IPS-18c (cell line): ENCODE measurements around the gene FBN1.

ENCODE experiments used
- H3K4me3 ChIP-seq: 2 replicates; pipeline ENCODE4 v1.7.0; 2013; ENCODE audit warnings: low read depth, mild to moderate bottlenecking, low read length, moderate library complexity; ENCODE audit not compliant: insufficient read depth
- H3K9me3 ChIP-seq: one replicate; pipeline ENCODE4 v1.6.1; 2013; ENCODE audit warnings: mild to moderate bottlenecking, low read length, moderate library complexity; ENCODE audit not compliant: control insufficient read depth, insufficient read depth

FBN1 gene

DNA sequence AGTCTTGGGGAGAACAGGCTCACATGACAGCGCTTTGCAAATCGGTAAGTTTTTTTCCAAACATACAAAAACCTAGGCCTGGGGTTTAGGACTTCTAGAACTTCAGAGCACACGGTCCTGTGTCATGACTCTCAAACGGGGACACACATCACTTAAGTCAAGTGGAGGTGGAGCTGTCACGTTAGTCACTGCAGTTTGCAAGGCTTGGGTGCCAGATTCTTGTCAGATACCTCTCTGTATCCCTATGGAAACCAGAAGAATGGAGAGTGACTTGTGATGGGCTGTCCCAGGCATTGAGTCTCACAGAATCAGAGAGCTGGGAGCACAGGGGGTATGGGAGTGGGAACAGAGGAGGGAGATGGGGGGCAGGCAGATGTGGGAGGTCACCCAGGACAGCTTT is 249.5 kb downstream of the FBN1 start:
- Histone ChIP-seq H3K4me3 (no peak overlapping the region), H3K9me3 (no peaks in the 10 kb centered on the region)

DNA sequence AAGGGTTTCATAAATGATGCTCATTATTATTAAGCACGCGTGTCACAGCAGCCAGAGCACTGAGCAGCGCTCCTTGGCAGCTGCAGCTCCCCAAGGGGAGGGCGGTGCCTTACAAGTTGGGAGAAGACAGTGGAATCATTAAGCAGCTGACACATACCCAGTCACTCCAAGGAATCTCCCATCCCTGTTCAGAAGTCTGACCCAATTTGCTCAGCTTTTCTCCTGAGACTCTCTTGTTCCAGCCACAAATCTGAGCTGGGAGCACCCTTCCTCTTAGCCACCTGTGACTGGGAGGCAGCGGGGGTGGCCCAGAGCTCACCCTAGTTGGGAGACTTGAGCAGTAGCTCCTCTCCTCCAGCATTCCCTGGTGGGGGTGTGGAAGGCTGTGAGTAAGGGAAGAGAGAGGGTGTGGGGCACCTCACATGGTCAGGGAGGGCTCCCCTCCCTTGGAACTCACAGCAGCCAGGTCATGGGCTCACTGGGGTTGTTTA is 249.9 kb downstream of the FBN1 start:
- Histone ChIP-seq H3K9me3 (no peaks in the 10 kb centered on the region), H3K4me3 (no peak overlapping the region)

DNA sequence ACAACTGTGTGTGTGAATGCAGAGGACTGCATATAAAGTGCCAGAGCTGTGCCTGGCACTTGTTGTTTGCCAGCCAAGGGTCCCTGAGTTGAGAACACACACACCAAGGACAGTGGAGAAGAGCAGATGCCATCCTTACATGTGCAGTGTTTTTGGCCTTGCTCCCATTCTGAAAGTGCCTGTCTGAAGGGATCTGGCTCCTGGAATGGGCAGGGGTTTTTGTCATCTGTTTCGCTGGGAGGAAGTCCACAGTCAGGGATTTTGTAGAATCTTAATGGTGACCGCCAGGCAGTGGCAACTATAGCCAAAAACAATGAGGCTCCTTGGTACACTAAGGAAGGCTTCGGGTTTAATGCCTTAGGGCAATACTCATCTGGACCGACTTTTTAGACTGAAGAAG is 250.5 kb downstream of the FBN1 start:
- H3K9me3 ChIP-seq = no peaks in the 10 kb centered on the region
- H3K4me3 ChIP-seq = no peak overlapping the region

DNA sequence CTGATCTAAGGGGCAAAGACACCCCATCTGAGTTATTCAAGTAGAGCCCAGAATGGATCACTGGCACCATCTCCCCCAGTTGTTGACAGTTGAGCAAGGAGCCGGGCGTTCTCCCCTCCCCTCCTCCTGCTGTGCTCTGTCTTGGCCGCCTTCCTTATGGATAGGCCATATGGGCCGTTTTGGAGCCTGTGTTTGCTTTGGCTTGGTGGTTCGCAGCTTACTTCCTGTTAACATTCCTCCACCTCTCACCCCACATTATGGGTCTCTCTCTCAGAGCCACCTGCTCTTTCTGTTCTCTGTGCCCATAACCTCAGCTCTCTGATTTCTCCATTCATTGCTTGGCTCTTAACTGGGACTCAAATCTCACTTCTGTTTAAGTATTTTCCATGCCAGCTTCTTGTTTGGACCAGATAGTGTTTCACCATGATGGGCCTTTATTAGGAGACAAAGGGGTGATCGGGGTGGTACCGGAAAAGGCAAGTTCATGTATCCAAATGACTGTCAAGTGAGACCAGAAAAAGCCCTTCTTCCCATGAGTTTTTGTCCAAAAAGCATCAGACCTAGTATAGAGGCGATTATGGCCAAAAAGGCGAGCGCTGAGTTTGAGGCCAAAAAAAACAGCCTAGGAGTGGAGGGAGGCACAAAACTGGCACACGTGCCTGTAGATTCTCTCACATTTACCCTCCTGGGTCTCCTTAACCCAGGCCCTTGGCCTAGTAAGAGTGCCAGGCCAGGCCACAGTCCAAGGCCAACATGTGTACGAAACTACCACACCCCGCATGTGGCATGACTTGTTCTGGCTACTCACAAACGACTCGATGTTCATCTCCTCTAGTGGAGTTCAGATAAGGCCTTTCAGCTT is 251.6 kb downstream of the FBN1 start:
- Histone ChIP-seq H3K4me3 (no peak overlapping the region), H3K9me3 (no peaks in the 10 kb centered on the region)

DNA sequence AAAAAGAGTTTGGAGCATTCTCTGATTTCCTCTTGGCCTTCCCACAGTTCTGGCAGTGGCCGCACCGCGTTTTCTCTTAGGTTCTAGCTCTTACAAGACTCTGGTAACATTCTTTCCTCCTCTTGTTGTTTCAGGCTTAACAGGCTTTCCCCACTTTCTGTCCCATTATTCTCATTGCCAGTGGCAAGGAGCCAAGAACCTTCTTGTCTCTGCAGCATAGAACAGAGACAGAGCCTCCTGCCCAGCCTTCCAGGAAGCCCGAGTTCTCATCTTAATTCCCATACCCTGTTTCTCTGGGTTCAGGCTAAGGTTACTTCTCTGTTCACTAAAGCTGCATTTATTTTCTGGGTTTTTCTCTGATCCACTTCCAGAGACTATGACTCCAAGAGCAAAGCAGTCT is 253.2 kb downstream of the FBN1 start:
- Histone ChIP-seq H3K4me3 (no peak overlapping the region), H3K9me3 (no peaks in the 10 kb centered on the region)

DNA sequence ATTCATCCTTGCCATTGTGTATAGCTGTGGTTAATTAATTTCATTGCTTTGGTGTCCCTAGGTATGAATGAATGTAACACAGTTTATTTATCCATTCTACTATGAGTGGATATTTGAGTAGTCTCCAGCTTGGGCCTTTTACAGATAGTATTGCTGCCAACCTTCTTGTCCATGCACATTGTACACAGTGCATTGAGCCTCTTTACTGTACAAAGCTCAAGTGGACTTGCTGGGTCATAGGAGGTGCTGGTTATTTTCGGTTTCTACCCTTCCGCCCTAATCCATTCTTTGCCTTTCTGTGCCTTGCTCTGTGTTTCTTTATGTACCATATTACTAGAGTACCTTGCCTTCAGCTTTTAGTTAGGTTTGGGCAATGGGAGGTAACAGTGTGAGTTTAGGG is 253.6 kb downstream of the FBN1 start:
- no peak overlapping the region for H3K4me3 ChIP-seq
- no peaks in the 10 kb centered on the region for H3K9me3 ChIP-seq

DNA sequence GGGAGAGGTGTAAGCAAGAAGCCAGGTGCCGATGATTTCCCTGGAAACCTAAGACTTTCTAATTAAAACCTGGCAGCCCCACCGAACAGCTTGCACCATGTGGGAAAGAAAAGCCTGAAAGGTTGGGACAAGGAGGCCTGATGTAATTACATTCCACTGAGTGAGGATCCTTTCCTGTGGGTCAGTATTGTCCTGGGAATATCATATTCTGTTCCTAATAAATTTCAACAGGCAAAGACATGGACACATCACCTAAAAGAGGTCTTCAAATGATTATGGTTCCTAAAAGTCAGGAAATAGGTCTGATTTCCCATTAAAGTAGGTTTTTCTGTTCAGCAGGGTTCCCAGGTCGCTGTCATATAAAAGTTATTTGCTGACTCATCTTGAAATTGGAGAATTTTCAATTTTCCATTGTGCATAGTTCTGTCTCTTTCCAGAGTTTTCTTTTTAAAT is 255.8 kb downstream of the FBN1 start:
- H3K4me3 ChIP-seq = no peak overlapping the region
- no peaks in the 10 kb centered on the region for H3K9me3 ChIP-seq

DNA sequence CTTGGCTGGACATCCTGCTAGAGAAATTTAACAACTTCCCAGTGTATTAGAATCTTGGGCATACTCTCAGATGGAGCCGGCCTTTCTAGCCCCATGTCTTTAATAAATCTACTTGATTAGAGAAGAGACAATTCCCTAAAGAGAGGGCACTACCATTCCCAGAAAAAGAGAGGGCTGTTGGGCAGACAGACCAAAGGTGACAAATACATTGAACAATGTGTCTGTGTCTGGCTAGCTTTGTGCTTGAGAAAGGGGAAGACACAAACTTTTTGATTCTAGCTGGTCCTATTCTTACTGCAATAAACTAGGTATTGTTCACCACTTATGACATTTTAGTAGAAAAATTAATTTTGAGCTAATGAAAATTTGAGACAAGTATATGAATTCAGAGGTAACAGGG is 256.6 kb downstream of the FBN1 start:
- H3K4me3 ChIP-seq = no peak overlapping the region
- H3K9me3 ChIP-seq = no peaks in the 10 kb centered on the region

DNA sequence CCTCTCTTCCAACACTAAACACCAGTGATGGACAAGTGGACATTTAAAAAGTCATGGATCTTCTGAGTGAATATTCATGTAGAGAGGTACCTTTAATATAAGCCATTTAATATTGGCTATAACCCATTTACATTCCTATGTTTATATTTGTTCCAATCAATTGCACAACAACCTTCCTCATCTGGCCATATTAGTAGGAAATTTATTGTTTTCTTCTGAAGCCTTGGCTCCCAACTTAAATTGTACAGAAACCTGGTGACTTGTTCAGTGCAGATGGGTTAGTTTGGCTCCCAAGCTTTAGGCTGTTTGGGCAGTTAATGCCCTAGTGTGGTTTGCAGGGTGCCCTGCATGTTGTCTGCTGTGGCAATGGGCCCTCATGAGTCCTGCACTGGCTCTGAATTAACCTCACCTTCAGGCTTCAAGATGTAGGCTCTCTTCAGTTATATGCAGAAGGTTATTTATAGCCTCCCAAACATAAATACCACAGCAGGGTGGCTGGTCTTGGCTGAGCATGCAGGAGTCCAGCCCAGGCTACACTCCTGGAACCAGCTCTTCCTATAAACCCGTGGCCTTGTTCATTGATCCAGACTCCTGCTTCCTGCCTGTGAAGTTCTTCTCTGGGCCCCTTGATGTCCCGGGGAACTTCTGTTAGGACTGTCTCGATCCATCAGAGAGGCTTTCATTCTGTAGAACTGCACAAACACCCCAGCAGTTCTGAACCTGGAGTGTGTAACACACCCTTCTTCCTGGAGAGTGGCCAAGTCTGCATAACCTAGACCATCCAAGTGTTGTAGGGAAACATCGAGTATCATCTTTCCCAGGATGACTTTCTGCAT is 257.3 kb downstream of the FBN1 start:
- Histone ChIP-seq H3K9me3 (no peaks in the 10 kb centered on the region), H3K4me3 (no peak overlapping the region)

DNA sequence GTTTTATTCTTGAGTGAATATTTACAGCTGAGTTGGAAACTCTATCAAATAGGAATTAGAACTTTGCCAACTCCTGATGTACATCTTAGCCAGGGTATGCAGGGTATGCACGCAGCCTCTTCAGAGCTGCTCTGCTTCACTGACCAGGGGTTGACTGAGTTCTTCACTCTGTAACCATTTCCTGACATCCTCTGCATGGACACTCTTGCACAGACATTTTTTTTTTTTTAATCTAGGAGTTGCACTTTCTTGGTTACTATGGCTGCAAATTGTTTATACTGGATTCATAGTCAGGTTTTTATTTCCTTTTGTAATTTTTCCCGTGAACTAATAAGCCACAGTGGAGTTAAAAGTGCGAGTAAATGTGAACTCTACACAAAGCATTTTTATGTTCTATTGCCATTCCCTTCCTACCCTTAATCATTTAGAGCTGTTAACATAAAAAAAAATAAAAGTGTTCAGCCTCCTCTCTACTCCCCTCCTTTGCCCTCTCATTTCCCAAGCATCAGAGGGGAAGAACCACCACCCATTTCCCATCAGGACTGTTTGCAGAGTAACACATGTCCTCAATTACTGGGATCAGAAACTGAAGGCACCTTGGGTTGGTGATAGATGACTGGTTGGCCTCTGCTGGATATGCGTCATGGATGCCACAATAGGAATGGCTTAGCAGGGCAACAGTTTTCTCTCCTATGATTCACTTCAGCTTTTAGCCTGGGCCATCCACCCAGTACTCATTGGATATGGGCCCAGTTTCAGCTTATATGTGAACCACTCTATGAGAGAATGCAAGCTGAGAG is 260.3 kb downstream of the FBN1 start:
- no peaks in the 10 kb centered on the region for H3K9me3 ChIP-seq

DNA sequence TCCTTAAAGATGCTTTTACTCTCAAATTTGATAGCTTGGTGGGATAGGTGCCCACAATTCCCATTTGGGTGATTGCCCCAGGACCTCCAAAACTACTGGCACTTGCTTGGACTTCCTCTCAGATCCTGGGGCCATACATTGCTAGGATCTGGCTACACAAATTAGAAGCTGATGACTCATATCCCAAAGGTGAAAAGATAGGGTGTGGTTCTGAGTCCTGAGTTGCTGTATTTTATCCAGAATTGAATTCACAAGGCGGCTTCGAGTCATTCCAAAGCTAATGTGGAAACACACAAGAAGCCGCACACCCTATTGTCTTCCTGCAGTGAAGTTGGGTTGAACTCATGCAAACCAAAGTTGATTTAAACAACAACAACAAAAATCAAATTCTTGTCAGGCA is 260.9 kb downstream of the FBN1 start:
- Histone ChIP-seq H3K4me3 (no peak overlapping the region), H3K9me3 (no peaks in the 10 kb centered on the region)

More for the DNA sequence above, 260.3 kb downstream of the FBN1 start:
- H3K4me3 ChIP-seq = no peak overlapping the region

DNA sequence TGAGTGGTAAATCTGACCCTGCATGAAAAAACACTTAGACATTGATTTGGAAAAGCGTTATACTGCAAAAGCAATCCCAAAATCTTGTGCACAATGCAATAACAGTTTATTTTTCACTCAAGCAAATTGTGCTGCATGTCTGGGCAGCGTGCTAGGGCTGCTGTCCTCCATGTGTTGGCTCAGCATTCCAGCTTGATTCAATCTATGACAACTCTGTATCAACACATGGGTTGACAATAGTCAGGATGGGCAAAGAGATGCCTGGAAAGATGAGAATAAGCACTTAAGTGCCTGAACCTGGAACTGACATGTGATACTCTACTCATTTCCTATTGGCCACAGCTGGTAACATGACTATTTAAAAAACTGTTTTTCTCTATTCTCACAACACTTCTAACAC is 262.5 kb downstream of the FBN1 start:
- Histone ChIP-seq H3K9me3 (peaks cover 2% of the 10 kb centered on the region), H3K4me3 (no peak overlapping the region)

DNA sequence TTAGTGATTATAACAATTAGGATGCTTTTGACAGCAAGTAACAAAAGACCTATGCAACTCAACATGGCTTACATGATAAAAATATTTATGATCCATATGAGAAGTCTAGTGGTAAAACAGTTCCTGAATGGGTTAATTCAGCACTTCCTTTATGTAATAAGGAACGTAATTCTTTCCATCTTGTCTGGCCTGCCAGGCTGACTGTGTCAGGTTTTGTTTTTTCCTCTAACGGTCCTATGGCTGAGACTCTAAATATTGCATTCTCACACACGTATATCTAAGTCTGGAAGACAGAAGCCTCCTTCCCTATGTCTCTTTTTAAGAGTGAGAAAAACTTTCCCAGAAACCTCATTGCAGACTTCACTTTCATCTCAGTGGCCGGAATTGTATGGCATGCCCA is 263.6 kb downstream of the FBN1 start:
- H3K9me3 ChIP-seq = peaks cover 2% of the 10 kb centered on the region

DNA sequence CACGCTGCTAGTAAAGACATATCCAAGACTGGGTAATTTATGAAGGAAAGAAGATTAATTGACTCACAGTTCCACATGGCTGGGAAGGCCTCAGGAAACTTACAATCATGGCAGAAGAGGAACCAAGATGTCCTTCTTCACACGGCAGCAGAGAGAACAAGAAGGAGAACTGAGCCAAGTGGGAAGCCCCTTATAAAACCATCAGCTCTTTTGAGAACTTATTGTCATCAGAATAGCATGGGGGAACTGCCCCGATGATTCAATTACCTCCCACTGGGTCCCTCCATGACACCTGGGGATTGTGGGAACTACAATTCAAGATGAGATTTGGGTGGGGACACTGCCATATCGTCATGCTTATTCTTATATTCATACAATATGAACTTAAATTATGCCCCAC is 265.3 kb downstream of the FBN1 start:
- Histone ChIP-seq H3K9me3 (peaks cover 2% of the 10 kb centered on the region), H3K4me3 (no peak overlapping the region)

More for the DNA sequence above, 263.6 kb downstream of the FBN1 start:
- no peak overlapping the region for H3K4me3 ChIP-seq

DNA sequence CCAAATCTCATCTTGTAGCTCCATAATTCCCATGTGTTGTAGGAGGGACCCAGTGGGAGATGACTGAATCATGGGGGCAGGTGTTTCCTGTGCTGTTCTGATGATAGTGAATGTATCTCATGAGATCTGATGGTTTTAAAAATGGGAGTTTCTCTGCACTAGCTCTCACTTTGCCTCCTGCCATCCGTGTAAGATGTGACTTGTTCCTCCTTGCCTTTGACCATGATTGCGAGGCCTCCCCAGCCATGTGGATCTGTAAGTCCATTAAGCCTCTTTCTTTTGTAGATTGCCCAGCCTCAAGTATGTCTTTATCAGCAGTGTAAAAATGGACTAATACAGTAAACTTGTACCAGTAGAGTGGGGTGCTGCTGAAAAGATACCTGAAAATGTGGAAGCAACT is 269.7 kb downstream of the FBN1 start:
- peaks cover 2% of the 10 kb centered on the region for H3K9me3 ChIP-seq

DNA sequence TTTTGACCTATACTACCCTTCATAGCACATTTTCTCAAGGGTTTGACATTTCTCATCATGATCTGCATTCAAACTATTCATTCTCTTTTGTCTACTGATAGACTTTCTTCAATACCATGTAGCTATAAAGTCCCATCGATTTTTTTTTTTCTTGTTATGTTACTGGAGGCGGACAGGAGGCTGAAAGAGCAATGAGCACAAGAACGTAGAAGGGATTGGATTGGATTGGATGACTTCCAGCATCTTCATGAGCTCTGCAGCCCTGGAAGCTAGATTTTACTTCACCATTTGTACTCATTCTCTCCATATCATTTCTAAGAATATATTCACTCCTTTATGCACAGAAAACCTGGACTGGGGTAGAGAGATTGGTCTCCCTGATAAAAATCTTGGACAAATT is 271.0 kb downstream of the FBN1 start:
- peaks cover 2% of the 10 kb centered on the region for H3K9me3 ChIP-seq
- H3K4me3 ChIP-seq = no peak overlapping the region

More for the DNA sequence above, 269.7 kb downstream of the FBN1 start:
- no peak overlapping the region for H3K4me3 ChIP-seq

DNA sequence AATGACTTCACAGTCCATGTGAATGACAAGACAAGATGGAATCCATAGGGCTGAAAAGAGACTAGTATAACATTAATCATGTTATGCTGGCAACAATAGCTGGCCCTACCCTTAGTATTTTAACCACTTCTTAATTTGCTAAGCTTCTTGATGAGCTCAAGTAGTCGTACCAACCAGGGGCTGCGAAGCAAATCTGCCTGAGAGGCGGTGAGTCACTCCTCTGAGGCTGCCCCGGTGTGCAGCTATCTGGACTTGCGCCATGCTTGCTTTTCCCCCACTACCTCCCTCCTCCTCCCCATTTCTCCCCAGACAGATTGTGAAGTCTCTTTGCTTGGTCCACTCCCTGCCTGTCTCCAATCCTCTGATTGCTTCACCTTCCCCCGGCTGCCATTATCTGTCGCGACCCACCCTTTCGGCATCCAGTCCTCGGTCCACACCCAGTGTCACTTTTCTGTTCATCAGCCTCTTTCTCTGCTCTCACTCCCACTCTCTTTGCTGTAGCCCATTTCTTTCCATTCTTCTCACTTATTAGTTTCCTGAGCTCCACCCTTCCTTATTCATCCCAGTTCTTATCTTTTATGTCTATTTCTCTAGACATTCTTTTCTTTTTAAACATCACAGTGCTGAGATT is 271.6 kb downstream of the FBN1 start:
- Histone ChIP-seq H3K4me3 (no peak overlapping the region), H3K9me3 (peaks cover 2% of the 10 kb centered on the region)
